SK-N-MC (cell line): ENCODE results near the gene GZMA.

Experiments
- DNase-seq: peaks from one replicate; pipeline ENCODE4 v3.0.0-alpha.2; 2011; ENCODE audit warnings: low read depth, low spot score
- H3K27ac ChIP-seq: fragments of 200-600 bp; sonication (generic); 2 replicates; pipeline ENCODE4 v1.5.1; 2016; ENCODE audit warnings: mixed run types
- H3K36me3 ChIP-seq: fragments of 200-600 bp; sonication (generic); 2 replicates; pipeline ENCODE4 v1.6.1; 2017; ENCODE audit warnings: antibody characterized with exemption, low read length, mixed read lengths; ENCODE audit not compliant: insufficient read depth
- H3K4me3 ChIP-seq: fragments of 200-600 bp; sonication (generic); 2 replicates; pipeline ENCODE4 v1.5.1; 2016
- H3K9ac ChIP-seq: fragments of 200-600 bp; sonication (generic); 2 replicates; pipeline ENCODE4 v1.8.0; 2017; ENCODE audit warnings: mixed run types, mixed read lengths; ENCODE audit not compliant: insufficient read length
- H3K9me3 ChIP-seq: fragments of 200-600 bp; sonication (generic); 2 replicates; pipeline ENCODE4 v1.6.1; 2017; ENCODE audit warnings: low read depth, mild to moderate bottlenecking, antibody characterized with exemption, low read length, moderate library complexity, mixed read lengths
- EZH2 ChIP-seq: fragments of 200-600 bp; sonication (generic); IDR thresholded peaks from one replicate; pipeline ENCODE4 v1.6.1; 2017; ENCODE audit warnings: antibody characterized with exemption
- FOXP2 ChIP-seq: optimal IDR thresholded peaks from 2 replicates; pipeline ENCODE3; 2011; ENCODE audit warnings: mild to moderate bottlenecking, moderate library complexity; ENCODE audit not compliant: insufficient read depth; ENCODE audit errors: extremely low read length, control extremely low read depth
- POLR2AphosphoS5 ChIP-seq: IDR thresholded peaks from 2 replicates; pipeline ENCODE4 v1.6.1; 2012; ENCODE audit warnings: mild to moderate bottlenecking, low read depth, low read length, borderline replicate concordance

GZMA gene

DNA sequence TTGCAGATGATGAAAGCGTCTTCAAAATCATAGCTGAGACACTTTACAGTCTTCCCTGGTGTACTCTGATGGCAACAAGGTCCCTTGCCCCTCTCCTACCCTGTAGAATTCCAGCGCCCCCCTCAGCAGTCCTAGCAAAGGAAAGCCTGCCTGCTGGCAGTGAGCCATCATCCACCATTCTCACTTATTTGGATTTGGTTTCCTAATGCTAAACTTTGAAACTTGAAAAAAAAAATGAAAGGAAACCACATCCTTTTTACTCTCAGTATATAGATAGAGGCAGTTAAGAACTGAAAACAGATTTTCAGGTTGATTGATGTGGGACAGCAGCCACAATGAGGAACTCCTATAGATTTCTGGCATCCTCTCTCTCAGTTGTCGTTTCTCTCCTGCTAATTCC, at the start of gene GZMA:
Gene GZMA, plus strand, starts transcription at position 299 of the 400 bp plus-strand sequence. Its CDS starts 37 bp downstream, at position 336.
- H3K9me3 ChIP-seq: no peaks in the 10 kb centered on the region
- H3K27ac ChIP-seq: no peak within 1 kb of the TSS
- no peak for DNase-seq
- no peak within 1 kb of the TSS for H3K9ac ChIP-seq
- TF ChIP-seq EZH2 (no peak), FOXP2 (no peak), POLR2AphosphoS5 (no peak)
- H3K36me3 ChIP-seq: no peaks in the 10 kb centered on the region
- H3K4me3 ChIP-seq: no peak within 1 kb of the TSS

DNA sequence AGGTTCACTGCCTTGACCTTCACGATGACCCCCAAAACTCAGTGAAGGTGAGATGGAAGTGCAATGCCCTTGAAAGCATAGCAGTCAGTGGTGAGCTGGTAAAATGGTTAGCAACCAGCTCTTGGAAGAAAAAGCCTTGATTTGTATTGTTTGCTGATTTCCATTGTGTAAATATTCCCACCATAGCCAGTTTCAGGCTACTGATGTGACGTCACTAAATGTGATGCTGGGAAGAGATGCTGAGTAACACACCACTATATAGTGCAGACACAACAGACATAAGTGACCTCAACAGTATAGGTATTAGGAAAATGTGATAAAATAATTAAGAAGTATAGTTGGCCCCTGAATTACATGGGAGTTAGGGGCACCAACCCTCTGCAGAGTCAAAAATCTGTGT, 47.3 kb upstream of the GZMA start:
- Histone ChIP-seq H3K9me3 (no peaks in the 10 kb centered on the region), H3K9ac (no peak overlapping the region), H3K4me3 (no peak overlapping the region), H3K27ac (no peak overlapping the region), H3K36me3 (no peaks in the 10 kb centered on the region)
- no peak for DNase-seq
- no peak for TF ChIP-seq POLR2AphosphoS5
- TF ChIP-seq EZH2: no peak
- no peak for TF ChIP-seq FOXP2

DNA sequence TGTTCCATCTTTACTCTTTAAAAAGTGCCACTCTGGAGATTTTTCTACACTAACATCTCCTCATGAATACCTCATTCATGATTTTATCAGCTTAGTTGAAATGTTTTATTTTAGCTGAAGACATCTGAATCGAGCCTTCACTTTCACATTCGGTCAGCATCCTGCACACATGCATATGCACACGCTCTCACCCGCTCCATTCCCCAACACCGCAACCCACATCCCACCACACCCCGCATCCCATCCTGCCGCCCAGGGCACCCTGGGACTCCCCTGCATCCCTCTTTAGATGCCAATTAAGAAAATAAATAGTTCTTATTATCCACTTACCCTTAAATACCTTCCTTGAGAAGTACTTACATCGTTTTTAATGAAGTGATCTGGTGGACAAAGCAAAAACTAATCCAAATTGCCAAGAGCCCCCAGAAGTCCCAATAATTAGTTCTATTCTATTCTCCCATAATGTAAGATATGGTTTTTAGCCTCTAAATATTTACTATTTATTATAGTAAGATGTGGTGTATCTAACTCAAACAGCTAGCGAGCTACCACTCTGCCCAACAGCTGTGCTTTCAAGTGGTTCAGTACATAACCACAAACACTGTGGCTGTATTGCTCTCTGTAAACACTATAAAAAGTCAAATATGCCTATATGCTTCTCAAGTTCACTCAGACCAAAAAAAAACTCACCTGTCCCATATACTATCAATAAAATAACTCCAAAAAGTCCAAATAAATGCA, 40.2 kb upstream of the GZMA start:
- DNase-seq: no peak
- Histone ChIP-seq H3K4me3 (no peak overlapping the region), H3K9ac (no peak overlapping the region), H3K27ac (no peak overlapping the region), H3K36me3 (no peaks in the 10 kb centered on the region), H3K9me3 (no peaks in the 10 kb centered on the region)
- no peak for TF ChIP-seq FOXP2

GRCh38 chr5:55063220-55063863, 39.1 kb upstream of the GZMA start:
- Histone ChIP-seq H3K4me3 (no peak overlapping the region), H3K9me3 (no peaks in the 10 kb centered on the region), H3K27ac (no peak overlapping the region), H3K9ac (no peak overlapping the region), H3K36me3 (no peaks in the 10 kb centered on the region)
- TF ChIP-seq POLR2AphosphoS5: no peak
- TF ChIP-seq FOXP2: no peak
- TF ChIP-seq EZH2: no peak
- no peak for DNase-seq

DNA sequence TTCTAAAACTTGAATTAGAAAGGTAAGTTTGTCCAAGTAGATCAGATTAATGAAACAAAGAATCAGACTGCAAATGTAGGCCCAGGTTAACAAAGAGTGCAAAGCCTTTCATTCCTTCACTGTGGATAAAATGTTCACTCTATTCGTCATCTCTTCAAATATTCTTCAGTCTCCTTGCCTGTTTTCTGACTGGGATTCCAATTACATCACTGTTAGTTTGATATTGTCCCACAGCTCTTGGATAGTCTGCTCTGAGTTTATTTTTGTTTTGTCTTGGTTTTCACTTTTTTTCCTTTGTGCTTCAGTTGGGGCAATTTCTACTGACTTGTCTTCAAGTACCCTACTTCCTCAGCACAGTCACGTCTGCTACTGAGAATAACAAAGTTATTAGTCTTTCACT, 38.5 kb upstream of the GZMA start:
- H3K9ac ChIP-seq: no peak overlapping the region
- H3K4me3 ChIP-seq: no peak overlapping the region
- no peaks in the 10 kb centered on the region for H3K36me3 ChIP-seq
- DNase-seq: no peak
- H3K9me3 ChIP-seq: no peaks in the 10 kb centered on the region
- no peak overlapping the region for H3K27ac ChIP-seq
- TF ChIP-seq EZH2 (no peak), POLR2AphosphoS5 (no peak), FOXP2 (no peak)

GRCh38 chr5:55064523-55064922, 37.9 kb upstream of the GZMA start:
- DNase-seq: no peak
- Histone ChIP-seq H3K4me3 (no peak overlapping the region), H3K9ac (no peak overlapping the region), H3K27ac (no peak overlapping the region), H3K36me3 (no peaks in the 10 kb centered on the region), H3K9me3 (no peaks in the 10 kb centered on the region)
- TF ChIP-seq EZH2 (no peak), FOXP2 (no peak), POLR2AphosphoS5 (no peak)

DNA sequence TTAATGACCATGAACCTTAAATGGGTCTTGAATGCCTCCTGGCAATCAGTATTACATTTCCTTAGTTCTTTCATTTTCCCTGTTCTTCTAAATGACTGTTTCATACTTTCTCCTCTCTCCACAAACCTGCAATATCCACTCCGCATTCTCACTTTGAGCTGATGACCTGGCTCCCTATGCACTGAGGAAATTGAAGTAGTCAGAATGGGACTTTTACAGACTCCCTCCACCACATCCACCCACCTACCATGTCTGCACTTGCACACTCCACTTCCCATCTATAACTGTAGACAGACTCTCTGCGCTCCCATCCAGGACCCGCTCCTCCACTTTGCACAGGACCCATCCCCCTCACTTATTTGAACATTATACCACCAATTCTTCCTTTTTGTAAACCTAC, 36.2 kb upstream of the GZMA start:
- no peak overlapping the region for H3K9ac ChIP-seq
- no peak for DNase-seq
- no peaks in the 10 kb centered on the region for H3K36me3 ChIP-seq
- H3K4me3 ChIP-seq: no peak overlapping the region
- TF ChIP-seq FOXP2 (no peak), POLR2AphosphoS5 (no peak), EZH2 (no peak)
- no peaks in the 10 kb centered on the region for H3K9me3 ChIP-seq
- H3K27ac ChIP-seq: no peak overlapping the region

DNA sequence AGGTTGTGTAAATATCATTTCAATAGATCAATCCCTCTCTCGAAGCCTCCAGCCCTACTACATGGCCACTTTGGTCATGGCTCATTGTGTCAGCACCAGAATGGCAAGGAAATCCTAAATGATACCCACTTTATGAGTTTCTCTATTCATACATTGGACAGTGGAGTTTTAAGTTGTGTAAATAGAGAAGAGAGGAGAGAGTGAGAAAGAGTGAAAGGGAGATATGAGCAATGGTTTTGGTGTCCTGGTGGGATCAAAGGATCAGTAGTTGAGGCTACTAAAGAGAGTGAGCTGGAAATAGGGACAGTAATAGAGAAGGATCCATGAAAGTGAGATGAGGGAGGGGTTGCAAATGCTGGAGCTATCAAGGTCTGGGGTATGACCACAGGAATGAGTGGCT, 31.5 kb upstream of the GZMA start:
- TF ChIP-seq EZH2: no peak
- no peak for TF ChIP-seq FOXP2
- TF ChIP-seq POLR2AphosphoS5: no peak
- Histone ChIP-seq H3K4me3 (no peak overlapping the region), H3K9ac (no peak overlapping the region), H3K9me3 (no peaks in the 10 kb centered on the region), H3K27ac (no peak overlapping the region), H3K36me3 (no peaks in the 10 kb centered on the region)
- DNase-seq: no peak

DNA sequence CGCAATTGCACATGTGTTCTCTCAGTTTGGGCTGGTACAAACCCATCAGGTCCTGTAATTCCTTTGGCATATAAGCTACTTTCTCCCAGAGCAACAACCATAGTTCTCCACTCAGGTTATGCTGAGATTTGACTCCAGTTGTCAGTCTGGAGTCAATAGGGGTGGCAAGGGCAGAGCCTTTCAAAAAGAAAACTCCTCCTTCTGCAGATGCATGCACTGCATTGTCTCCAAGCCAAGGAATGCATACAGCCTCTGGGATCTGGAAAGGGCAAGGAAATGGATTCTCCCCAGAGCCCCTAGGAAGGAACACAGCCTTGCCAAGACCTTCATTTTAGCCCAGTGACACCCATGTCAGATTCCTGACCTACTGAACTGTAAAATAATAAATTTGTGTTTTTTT, 31.0 kb upstream of the GZMA start:
- Histone ChIP-seq H3K9me3 (no peaks in the 10 kb centered on the region), H3K9ac (no peak overlapping the region)

More for the DNA sequence above, 31.0 kb upstream of the GZMA start:
- Histone ChIP-seq H3K36me3 (no peaks in the 10 kb centered on the region), H3K27ac (no peak overlapping the region), H3K4me3 (no peak overlapping the region)
- TF ChIP-seq EZH2: no peak
- no peak for TF ChIP-seq FOXP2
- TF ChIP-seq POLR2AphosphoS5: no peak
- DNase-seq: no peak
